ENCODE results near the gene LSM11. TPM values are rescaled to one million over a fixed set of nuclear protein-coding genes. Genes with fewer than 3 reads are reported as not detected.
"Not testable (repeated sequence)": the region's sequence is repeated elsewhere in the genome, so short reads cannot be mapped to it uniquely, and the experiment has no call there.

LSM11 gene
- 6.0 TPM for total RNA-seq (ENCODE audit: unreplicated experiment)
- long read RNA-seq, result 0 reads

- H3K27me3 Mint-ChIP-seq (ENCODE audit: unreplicated experiment), result peaks cover 11% of the 10 kb centered on the region
- peak; percentile 96 for DNase-seq (ENCODE audit: low spot score)
- peak within 1 kb of the TSS; percentile 99 for H3K4me3 Mint-ChIP-seq (ENCODE audit: unreplicated experiment)
- TF ChIP-seq, protein P1, sequence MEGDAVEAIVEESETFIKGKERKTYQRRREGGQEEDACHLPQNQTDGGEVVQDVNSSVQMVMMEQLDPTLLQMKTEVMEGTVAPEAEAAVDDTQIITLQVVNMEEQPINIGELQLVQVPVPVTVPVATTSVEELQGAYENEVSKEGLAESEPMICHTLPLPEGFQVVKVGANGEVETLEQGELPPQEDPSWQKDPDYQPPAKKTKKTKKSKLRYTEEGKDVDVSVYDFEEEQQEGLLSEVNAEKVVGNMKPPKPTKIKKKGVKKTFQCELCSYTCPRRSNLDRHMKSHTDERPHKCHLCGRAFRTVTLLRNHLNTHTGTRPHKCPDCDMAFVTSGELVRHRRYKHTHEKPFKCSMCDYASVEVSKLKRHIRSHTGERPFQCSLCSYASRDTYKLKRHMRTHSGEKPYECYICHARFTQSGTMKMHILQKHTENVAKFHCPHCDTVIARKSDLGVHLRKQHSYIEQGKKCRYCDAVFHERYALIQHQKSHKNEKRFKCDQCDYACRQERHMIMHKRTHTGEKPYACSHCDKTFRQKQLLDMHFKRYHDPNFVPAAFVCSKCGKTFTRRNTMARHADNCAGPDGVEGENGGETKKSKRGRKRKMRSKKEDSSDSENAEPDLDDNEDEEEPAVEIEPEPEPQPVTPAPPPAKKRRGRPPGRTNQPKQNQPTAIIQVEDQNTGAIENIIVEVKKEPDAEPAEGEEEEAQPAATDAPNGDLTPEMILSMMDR (IDR thresholded peaks at IDR 0.05; ENCODE audit: unreplicated experiment), result peak; percentile 100
- peak within 1 kb of the TSS; percentile 77 for H3K27ac Mint-ChIP-seq (ENCODE audit: unreplicated experiment)
- H3K9me3 Mint-ChIP-seq (ENCODE audit: unreplicated experiment), result no peaks in the 10 kb centered on the region
- H3K36me3 Mint-ChIP-seq (ENCODE audit: low read depth, unreplicated experiment), result no peaks in the 10 kb centered on the region
- H3K4me1 Mint-ChIP-seq (ENCODE audit: unreplicated experiment), result peaks cover 12% of the 10 kb centered on the region
Measured at GRCh38 chr5:157743163-157744050, at the start of gene LSM11. Gene LSM11 (plus strand): TSS chr5:157743712. CDS start chr5:157743751, 39 bp downstream.

- H3K4me3 Mint-ChIP-seq (ENCODE audit: unreplicated experiment); H3K9me3 Mint-ChIP-seq (ENCODE audit: unreplicated experiment); H3K4me1 Mint-ChIP-seq (ENCODE audit: unreplicated experiment); H3K27me3 Mint-ChIP-seq (ENCODE audit: unreplicated experiment); DNase-seq (ENCODE audit: low spot score); H3K27ac Mint-ChIP-seq (ENCODE audit: unreplicated experiment): not testable (repeated sequence)
- peaks cover 19% of the 10 kb centered on the region for H3K36me3 Mint-ChIP-seq (ENCODE audit: low read depth, unreplicated experiment)
Measured at GRCh38 chr5:157693816-157694215, 49.7 kb upstream of the LSM11 start.

DNA sequence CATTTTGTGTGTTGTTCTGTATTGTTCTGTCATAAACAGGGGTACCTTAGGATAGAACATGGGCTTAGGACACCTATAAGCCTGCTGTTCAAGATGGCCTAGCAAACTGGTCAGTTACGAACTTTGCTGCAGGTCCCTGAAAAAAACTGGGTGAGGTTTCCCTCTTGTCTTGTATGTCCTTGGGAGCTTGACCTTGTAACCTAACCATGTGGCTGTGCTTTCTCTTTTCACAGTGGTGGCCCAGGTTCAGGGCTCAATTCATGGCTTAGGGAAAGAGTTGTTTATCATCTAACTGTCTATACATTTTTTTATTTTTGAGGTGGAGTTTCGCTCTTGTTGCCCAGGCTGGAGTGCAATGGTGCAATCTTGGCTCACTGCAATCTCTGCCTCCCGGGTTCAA is 47.4 kb upstream of the LSM11 start:
- H3K27me3 Mint-ChIP-seq (ENCODE audit: unreplicated experiment); H3K9me3 Mint-ChIP-seq (ENCODE audit: unreplicated experiment); H3K4me1 Mint-ChIP-seq (ENCODE audit: unreplicated experiment); H3K4me3 Mint-ChIP-seq (ENCODE audit: unreplicated experiment); DNase-seq (ENCODE audit: low spot score); H3K27ac Mint-ChIP-seq (ENCODE audit: unreplicated experiment): not testable (repeated sequence)
- peaks cover 14% of the 10 kb centered on the region for H3K36me3 Mint-ChIP-seq (ENCODE audit: low read depth, unreplicated experiment)

DNA sequence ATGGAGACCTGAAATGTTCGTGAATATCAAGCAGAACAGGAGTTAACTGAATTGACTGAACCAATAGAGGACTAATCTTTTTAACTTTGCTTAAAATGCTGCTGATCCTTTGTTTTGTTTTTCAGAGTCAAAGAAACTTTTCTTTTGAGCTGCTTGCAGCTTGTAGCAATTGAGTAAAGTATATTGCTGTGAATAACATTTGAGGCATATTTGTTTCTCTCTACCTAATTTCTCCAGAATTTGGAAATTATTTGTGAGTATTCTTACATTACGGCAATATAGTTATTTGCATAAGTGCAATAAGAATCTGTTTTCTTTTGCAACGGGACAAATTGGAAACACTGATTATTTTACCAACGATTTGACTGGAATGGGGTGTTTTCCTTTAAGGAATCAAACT is 44.8 kb upstream of the LSM11 start:
- not testable (repeated sequence) for H3K9me3 Mint-ChIP-seq (ENCODE audit: unreplicated experiment); H3K27me3 Mint-ChIP-seq (ENCODE audit: unreplicated experiment); DNase-seq (ENCODE audit: low spot score); H3K27ac Mint-ChIP-seq (ENCODE audit: unreplicated experiment); H3K4me3 Mint-ChIP-seq (ENCODE audit: unreplicated experiment); H3K4me1 Mint-ChIP-seq (ENCODE audit: unreplicated experiment); H3K36me3 Mint-ChIP-seq (ENCODE audit: low read depth, unreplicated experiment)

GRCh38 chr5:157703736-157704135 is 39.8 kb upstream of the LSM11 start:
- H3K9me3 Mint-ChIP-seq (ENCODE audit: unreplicated experiment), result no peaks in the 10 kb centered on the region
- TF ChIP-seq, protein P1 (IDR thresholded peaks at IDR 0.05; ENCODE audit: unreplicated experiment), result no peak
- DNase-seq (ENCODE audit: low spot score), result no peak
- H3K4me1 Mint-ChIP-seq (ENCODE audit: unreplicated experiment), result no peaks in the 10 kb centered on the region
- H3K4me3 Mint-ChIP-seq (ENCODE audit: unreplicated experiment), result no peak overlapping the region
- H3K27ac Mint-ChIP-seq (ENCODE audit: unreplicated experiment), result no peak overlapping the region
- H3K36me3 Mint-ChIP-seq (ENCODE audit: low read depth, unreplicated experiment), result no peaks in the 10 kb centered on the region
- no peaks in the 10 kb centered on the region for H3K27me3 Mint-ChIP-seq (ENCODE audit: unreplicated experiment)

GRCh38 chr5:157708866-157709265 is 34.6 kb upstream of the LSM11 start:
- H3K27me3 Mint-ChIP-seq (ENCODE audit: unreplicated experiment), result no peaks in the 10 kb centered on the region
- no peak overlapping the region for H3K4me3 Mint-ChIP-seq (ENCODE audit: unreplicated experiment)
- no peaks in the 10 kb centered on the region for H3K9me3 Mint-ChIP-seq (ENCODE audit: unreplicated experiment)
- no peaks in the 10 kb centered on the region for H3K36me3 Mint-ChIP-seq (ENCODE audit: low read depth, unreplicated experiment)
- no peak overlapping the region for H3K27ac Mint-ChIP-seq (ENCODE audit: unreplicated experiment)
- TF ChIP-seq, protein P1 (IDR thresholded peaks at IDR 0.05; ENCODE audit: unreplicated experiment), result no peak
- DNase-seq (ENCODE audit: low spot score), result no peak
- no peaks in the 10 kb centered on the region for H3K4me1 Mint-ChIP-seq (ENCODE audit: unreplicated experiment)
